Loucy (cell line): ENCODE data around the gene NHERF1.

Experiments
- H2AFZ ChIP-seq: fragments of 200-600 bp; sonication (generic); 2 replicates; pipeline ENCODE4 v1.6.0; 2016; ENCODE audit warnings: antibody characterized with exemption, mild to moderate bottlenecking, low read length, moderate library complexity
- H3F3A ChIP-seq: fragments of 200-600 bp; 2 replicates; pipeline ENCODE4 v1.6.0; 2016; ENCODE audit warnings: antibody characterized with exemption, low read depth, mild to moderate bottlenecking
- H3K27me3 ChIP-seq: fragments of 200-600 bp; sonication (generic); 2 replicates; pipeline ENCODE4 v1.6.1; 2014; ENCODE audit warnings: low read length, mild to moderate bottlenecking; ENCODE audit not compliant: insufficient read depth, poor library complexity, severe bottlenecking
- H3K36me3 ChIP-seq: fragments of 200-600 bp; sonication (generic); 2 replicates; pipeline ENCODE4 v1.6.1; 2016; ENCODE audit warnings: low read length; ENCODE audit not compliant: insufficient read depth
- H3K4me1 ChIP-seq: fragments of 200-600 bp; sonication (generic); 2 replicates; pipeline ENCODE4 v1.5.1; 2014; ENCODE audit warnings: low read length, mild to moderate bottlenecking; ENCODE audit not compliant: insufficient read depth, poor library complexity, severe bottlenecking
- H3K4me2 ChIP-seq: fragments of 200-600 bp; sonication (generic); 2 replicates; pipeline ENCODE4 v1.6.0; 2014; ENCODE audit warnings: antibody characterized with exemption, low read length, low read depth, mild to moderate bottlenecking; ENCODE audit not compliant: poor library complexity, severe bottlenecking
- H3K4me3 ChIP-seq: fragments of 200-600 bp; sonication (generic); 2 replicates; pipeline ENCODE4 v1.5.1; 2014; ENCODE audit warnings: low read length, mild to moderate bottlenecking, mixed read lengths; ENCODE audit not compliant: poor library complexity, severe bottlenecking
- H3K79me2 ChIP-seq: fragments of 200-600 bp; sonication (generic); 2 replicates; pipeline ENCODE4 v1.6.1; 2014; ENCODE audit warnings: low read length; ENCODE audit not compliant: insufficient read depth
- H3K9ac ChIP-seq: fragments of 200-600 bp; sonication (generic); 2 replicates; pipeline ENCODE4 v1.6.0; 2014; ENCODE audit warnings: mild to moderate bottlenecking, low read depth, low read length, moderate library complexity; ENCODE audit not compliant: poor library complexity, severe bottlenecking
- H3K9me2 ChIP-seq: fragments of 200-600 bp; sonication (generic); replicated peaks from 2 replicates; pipeline ENCODE4 v1.6.1; 2016; ENCODE audit warnings: low read depth, low read length, mixed read lengths
- H3K9me3 ChIP-seq: fragments of 200-600 bp; sonication (generic); 2 replicates; pipeline ENCODE4 v1.6.1; 2014; ENCODE audit warnings: mild to moderate bottlenecking, antibody characterized with exemption, low read length, low read depth; ENCODE audit not compliant: insufficient read depth
- H4K20me1 ChIP-seq: fragments of 200-600 bp; sonication (generic); 2 replicates; pipeline ENCODE4 v1.6.0; 2014; ENCODE audit warnings: antibody characterized with exemption, low read length, mild to moderate bottlenecking; ENCODE audit not compliant: insufficient read depth, poor library complexity, severe bottlenecking
- EZH2phosphoT487 ChIP-seq: fragments of 200-600 bp; IDR thresholded peaks from 2 replicates; pipeline ENCODE4 v1.6.1; 2018; ENCODE audit warnings: antibody characterized with exemption, mild to moderate bottlenecking, moderate library complexity, borderline replicate concordance
- TF ChIP-seq, protein P1 (sequence below): fragments of 200-600 bp; sonication (generic); conservative IDR thresholded peaks from 2 replicates; pipeline ENCODE4 v1.5.1; 2014; ENCODE audit warnings: mild to moderate bottlenecking, antibody characterized with exemption, low read length

Gene NHERF1

DNA sequence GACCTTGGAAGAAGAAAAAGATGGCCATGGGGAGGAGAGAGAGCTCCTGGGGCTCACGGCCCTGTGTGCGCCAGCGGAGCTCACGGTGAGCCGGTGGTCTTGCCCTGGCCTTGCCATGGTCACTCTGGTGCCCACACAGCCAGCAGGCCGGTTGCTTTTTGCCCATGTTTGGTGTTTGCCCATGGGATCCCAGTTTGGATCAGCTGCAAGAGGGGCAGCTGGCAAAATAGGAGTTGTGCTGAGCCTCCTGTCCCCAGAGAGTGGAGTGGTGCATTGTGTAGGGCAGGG is 1.6 kb downstream of the NHERF1 start:
- peaks cover 8% of the 10 kb centered on the region; the same call in 1 of the 2 replicates for H3F3A ChIP-seq
- peak overlapping the region; percentile 98 for H3K9ac ChIP-seq
- peaks cover 7% of the 10 kb centered on the region for H3K27me3 ChIP-seq
- peaks cover 67% of the 10 kb centered on the region for H4K20me1 ChIP-seq
- peaks cover 81% of the 10 kb centered on the region for H3K79me2 ChIP-seq
- H3K4me3 ChIP-seq = peak overlapping the region; percentile 94
- no peaks in the 10 kb centered on the region for H3K9me3 ChIP-seq
- H2AFZ ChIP-seq = no peak overlapping the region
- peaks cover 55% of the 10 kb centered on the region for H3K4me1 ChIP-seq
- H3K36me3 ChIP-seq = peaks cover 4% of the 10 kb centered on the region; the same call in 1 of the 2 replicates
- TF ChIP-seq, protein P1, sequence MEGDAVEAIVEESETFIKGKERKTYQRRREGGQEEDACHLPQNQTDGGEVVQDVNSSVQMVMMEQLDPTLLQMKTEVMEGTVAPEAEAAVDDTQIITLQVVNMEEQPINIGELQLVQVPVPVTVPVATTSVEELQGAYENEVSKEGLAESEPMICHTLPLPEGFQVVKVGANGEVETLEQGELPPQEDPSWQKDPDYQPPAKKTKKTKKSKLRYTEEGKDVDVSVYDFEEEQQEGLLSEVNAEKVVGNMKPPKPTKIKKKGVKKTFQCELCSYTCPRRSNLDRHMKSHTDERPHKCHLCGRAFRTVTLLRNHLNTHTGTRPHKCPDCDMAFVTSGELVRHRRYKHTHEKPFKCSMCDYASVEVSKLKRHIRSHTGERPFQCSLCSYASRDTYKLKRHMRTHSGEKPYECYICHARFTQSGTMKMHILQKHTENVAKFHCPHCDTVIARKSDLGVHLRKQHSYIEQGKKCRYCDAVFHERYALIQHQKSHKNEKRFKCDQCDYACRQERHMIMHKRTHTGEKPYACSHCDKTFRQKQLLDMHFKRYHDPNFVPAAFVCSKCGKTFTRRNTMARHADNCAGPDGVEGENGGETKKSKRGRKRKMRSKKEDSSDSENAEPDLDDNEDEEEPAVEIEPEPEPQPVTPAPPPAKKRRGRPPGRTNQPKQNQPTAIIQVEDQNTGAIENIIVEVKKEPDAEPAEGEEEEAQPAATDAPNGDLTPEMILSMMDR = no peak
- no peak for TF ChIP-seq EZH2phosphoT487
- H3K4me2 ChIP-seq = peak overlapping the region; percentile 92
- no peaks in the 10 kb centered on the region for H3K9me2 ChIP-seq

GRCh38 chr17:74750327-74751069 is 2.1 kb downstream of the NHERF1 start:
- TF ChIP-seq, protein P1 = peak; percentile 35
- no peak for TF ChIP-seq EZH2phosphoT487
- no peaks in the 10 kb centered on the region for H3K9me2 ChIP-seq
- peaks cover 8% of the 10 kb centered on the region; the same call in 1 of the 2 replicates for H3K36me3 ChIP-seq
- peak overlapping the region; percentile 98 for H3K9ac ChIP-seq
- H3K4me3 ChIP-seq = peak overlapping the region; percentile 94
- H4K20me1 ChIP-seq = peaks cover 72% of the 10 kb centered on the region
- H2AFZ ChIP-seq = no peak overlapping the region
- no peaks in the 10 kb centered on the region for H3K9me3 ChIP-seq
- peaks cover 8% of the 10 kb centered on the region; the same call in 1 of the 2 replicates for H3F3A ChIP-seq
- peak overlapping the region; percentile 92 for H3K4me2 ChIP-seq
- peaks cover 57% of the 10 kb centered on the region for H3K4me1 ChIP-seq
- peaks cover 7% of the 10 kb centered on the region for H3K27me3 ChIP-seq
- peaks cover 86% of the 10 kb centered on the region for H3K79me2 ChIP-seq

GRCh38 chr17:74752415-74752814 is 4.0 kb downstream of the NHERF1 start:
- H3K9me3 ChIP-seq = no peaks in the 10 kb centered on the region
- peaks cover 7% of the 10 kb centered on the region for H3K27me3 ChIP-seq
- H4K20me1 ChIP-seq = peaks cover 89% of the 10 kb centered on the region
- no peaks in the 10 kb centered on the region for H3K9me2 ChIP-seq
- H3K4me1 ChIP-seq = peaks cover 51% of the 10 kb centered on the region
- peaks cover 98% of the 10 kb centered on the region for H3K79me2 ChIP-seq
- H3K9ac ChIP-seq = peak overlapping the region; percentile 98
- TF ChIP-seq, protein P1 = no peak
- TF ChIP-seq EZH2phosphoT487 = no peak
- H3K36me3 ChIP-seq = peaks cover 12% of the 10 kb centered on the region; the same call in 1 of the 2 replicates
- H3F3A ChIP-seq = no peaks in the 10 kb centered on the region; the same call in 1 of the 2 replicates
- no peak overlapping the region for H2AFZ ChIP-seq
- peak overlapping the region; percentile 92 for H3K4me2 ChIP-seq
- peak overlapping the region; percentile 94 for H3K4me3 ChIP-seq
